OCI-LY1 (cell line): ENCODE data around the gene KCNH8.

Experiments
- H2AFZ ChIP-seq: fragments of 200-600 bp; sonication (generic), shearing (Covaris generic); 2 replicates; pipeline ENCODE4 v1.6.0; 2014; ENCODE audit warnings: antibody characterized with exemption, mild to moderate bottlenecking, low read length
- H3F3A ChIP-seq: fragments of 200-600 bp; sonication (generic), shearing (Covaris generic); 2 replicates; pipeline ENCODE4 v1.6.0; 2014; ENCODE audit warnings: mild to moderate bottlenecking, antibody characterized with exemption, low read length, moderate library complexity; ENCODE audit not compliant: insufficient read depth
- H3K27ac ChIP-seq: fragments of 200-600 bp; sonication (generic); 2 replicates; pipeline ENCODE4 v1.5.1; 2014; ENCODE audit warnings: low read length, mixed run types, mild to moderate bottlenecking, low read depth; ENCODE audit not compliant: poor library complexity, severe bottlenecking
- H3K27me3 ChIP-seq: fragments of 200-600 bp; sonication (generic); 2 replicates; pipeline ENCODE4 v1.6.0; 2014; ENCODE audit warnings: antibody characterized with exemption, mild to moderate bottlenecking, low read length, moderate library complexity; ENCODE audit not compliant: insufficient read depth
- H3K36me3 ChIP-seq: fragments of 200-600 bp; sonication (generic); 2 replicates; pipeline ENCODE4 v1.6.1; 2014; ENCODE audit warnings: mild to moderate bottlenecking, antibody characterized with exemption, low read length, moderate library complexity, mixed read lengths; ENCODE audit not compliant: insufficient read depth
- H3K4me1 ChIP-seq: fragments of 200-600 bp; sonication (generic); 2 replicates; pipeline ENCODE4 v1.5.1; 2014; ENCODE audit warnings: mild to moderate bottlenecking, low read length, moderate library complexity; ENCODE audit not compliant: insufficient read depth, severe bottlenecking
- H3K4me2 ChIP-seq: fragments of 200-600 bp; sonication (generic), shearing (Covaris generic); 2 replicates; pipeline ENCODE4 v1.6.1; 2014; ENCODE audit warnings: low read length
- H3K4me3 ChIP-seq: fragments of 200-600 bp; sonication (generic); 2 replicates; pipeline ENCODE4 v1.5.1; 2014; ENCODE audit warnings: low read length, low read depth, mild to moderate bottlenecking, mixed read lengths; ENCODE audit not compliant: poor library complexity, severe bottlenecking
- H3K79me2 ChIP-seq: fragments of 200-600 bp; shearing (Covaris generic); 2 replicates; pipeline ENCODE4 v1.6.1; 2016; ENCODE audit warnings: mixed run types, low read length, mixed read lengths; ENCODE audit not compliant: insufficient read depth
- H3K9ac ChIP-seq: fragments of 200-600 bp; sonication (generic), shearing (Covaris generic); 2 replicates; pipeline ENCODE4 v1.6.1; 2014; ENCODE audit warnings: mild to moderate bottlenecking, low read length, mixed read lengths
- H3K9me2 ChIP-seq: fragments of 200-600 bp; sonication (generic), shearing (Covaris generic); 2 replicates; pipeline ENCODE4 v1.6.1; 2014; ENCODE audit warnings: low read depth, mild to moderate bottlenecking, low read length, mixed read lengths
- H3K9me3 ChIP-seq: fragments of 200-600 bp; shearing (Covaris generic); 2 replicates; pipeline ENCODE4 v1.6.1; 2014; ENCODE audit warnings: low read length, mixed read lengths
- H4K20me1 ChIP-seq: fragments of 200-600 bp; sonication (generic), shearing (Covaris generic); 2 replicates; pipeline ENCODE4 v1.6.0; 2016; ENCODE audit warnings: mild to moderate bottlenecking, low read length; ENCODE audit not compliant: insufficient read depth
- CTCF ChIP-seq: fragments of 200-600 bp; sonication (generic), shearing (Covaris generic); IDR thresholded peaks from 2 replicates; pipeline ENCODE4 v1.5.1; 2017; ENCODE audit warnings: mild to moderate bottlenecking, antibody characterized with exemption, low read length, moderate library complexity, mixed read lengths
- EZH2 ChIP-seq: fragments of 200-600 bp; sonication (generic), shearing (Covaris generic); IDR thresholded peaks from 2 replicates; pipeline ENCODE4 v1.8.0; 2017; ENCODE audit warnings: borderline replicate concordance, mixed run types, mild to moderate bottlenecking, antibody characterized with exemption, low read length, moderate library complexity, mixed read lengths

The KCNH8 gene

GRCh38 chr3:19293295-19293694 lies 145.0 kb downstream of the KCNH8 start:
- Histone ChIP-seq H3K36me3 (no peaks in the 10 kb centered on the region), H2AFZ (no peak overlapping the region), H3K4me3 (no peak overlapping the region), H3K27me3 (no peaks in the 10 kb centered on the region), H3K9me2 (no peaks in the 10 kb centered on the region), H3F3A (no peaks in the 10 kb centered on the region), H3K4me1 (no peaks in the 10 kb centered on the region), H3K27ac (no peak overlapping the region), H3K79me2 (no peaks in the 10 kb centered on the region), H3K9me3 (no peaks in the 10 kb centered on the region), H3K9ac (no peak overlapping the region), H3K4me2 (no peak overlapping the region), H4K20me1 (no peaks in the 10 kb centered on the region)
- TF ChIP-seq EZH2 (no peak), CTCF (no peak)

GRCh38 chr3:19295208-19295607 lies 146.9 kb downstream of the KCNH8 start:
- Histone ChIP-seq H3K4me3 (no peak overlapping the region), H3K9ac (no peak overlapping the region), H3K9me3 (no peaks in the 10 kb centered on the region), H3K27ac (no peak overlapping the region), H3K4me2 (no peak overlapping the region), H2AFZ (no peak overlapping the region), H3K9me2 (no peaks in the 10 kb centered on the region), H3F3A (no peaks in the 10 kb centered on the region), H3K79me2 (no peaks in the 10 kb centered on the region), H3K4me1 (no peaks in the 10 kb centered on the region), H4K20me1 (no peaks in the 10 kb centered on the region), H3K27me3 (no peaks in the 10 kb centered on the region), H3K36me3 (no peaks in the 10 kb centered on the region)
- no peak for TF ChIP-seq CTCF
- TF ChIP-seq EZH2: no peak

GRCh38 chr3:19331931-19332330 lies 183.6 kb downstream of the KCNH8 start:
- Histone ChIP-seq H3K36me3 (no peaks in the 10 kb centered on the region), H3K9me2 (no peaks in the 10 kb centered on the region), H3K9me3 (no peaks in the 10 kb centered on the region), H3K27ac (no peak overlapping the region), H3K27me3 (no peaks in the 10 kb centered on the region), H3K4me3 (no peak overlapping the region), H3F3A (no peaks in the 10 kb centered on the region), H3K9ac (no peak overlapping the region), H3K4me1 (peaks cover 4% of the 10 kb centered on the region), H3K4me2 (no peak overlapping the region), H4K20me1 (no peaks in the 10 kb centered on the region), H3K79me2 (no peaks in the 10 kb centered on the region), H2AFZ (no peak overlapping the region)
- TF ChIP-seq EZH2: no peak
- TF ChIP-seq CTCF: no peak
